HG03565 (cell line): ENCODE results near the gene DIP2A.
"Not testable (repeated sequence)": the region's sequence is repeated elsewhere in the genome, so short reads cannot be mapped to it uniquely, and the experiment has no call there.

Source experiments
- ATAC-seq: cut with Tn5 transposase; IDR thresholded peaks from one replicate; pipeline ENCODE4 v1.9.1; 2021; ENCODE audit warnings: mild to moderate bottlenecking, moderate library complexity; ENCODE audit not compliant: unreplicated experiment

The DIP2A gene

GRCh38 chr21:46577786-46578185 lies 119.1 kb downstream of the DIP2A start:
- not testable (repeated sequence) for ATAC-seq

- not testable (repeated sequence) for ATAC-seq
These were observed 120.7 kb downstream of the DIP2A start for GRCh38 chr21:46579394-46579793.

- ATAC-seq: no peak
These were observed 123.2 kb downstream of the DIP2A start for GRCh38 chr21:46581780-46582307.

GRCh38 chr21:46585191-46585953 lies 126.7 kb downstream of the DIP2A start:
- ATAC-seq: no peak

GRCh38 chr21:46594276-46594675 lies 135.6 kb downstream of the DIP2A start:
- ATAC-seq: no peak

- no peak for ATAC-seq
These were observed 137.5 kb downstream of the DIP2A start for GRCh38 chr21:46596201-46596600.

GRCh38 chr21:46597031-46597430 lies 138.3 kb downstream of the DIP2A start:
- no peak for ATAC-seq

GRCh38 chr21:46597896-46598343 lies 139.2 kb downstream of the DIP2A start:
- ATAC-seq: no peak

- no peak for ATAC-seq
These were observed 140.2 kb downstream of the DIP2A start for GRCh38 chr21:46598581-46599572.

- ATAC-seq: no peak
These were observed 141.6 kb downstream of the DIP2A start for GRCh38 chr21:46600305-46600704.

- no peak for ATAC-seq
These were observed 142.3 kb downstream of the DIP2A start for GRCh38 chr21:46600978-46601377.

- no peak for ATAC-seq
These were observed 144.5 kb downstream of the DIP2A start for GRCh38 chr21:46603228-46603627.

GRCh38 chr21:46604329-46604974 lies 145.8 kb downstream of the DIP2A start:
- ATAC-seq: no peak

- no peak for ATAC-seq
These were observed 146.5 kb downstream of the DIP2A start, which contains the start of gene S100B for GRCh38 chr21:46604975-46605766. Gene S100B, minus strand, starts transcription at chr21:46605082. Its CDS starts 2,667 bp downstream, at chr21:46602415.

GRCh38 chr21:46605767-46606426 lies 147.2 kb downstream of the DIP2A start:
- ATAC-seq: no peak

- no peak for ATAC-seq
These were observed 147.7 kb downstream of the DIP2A start for GRCh38 chr21:46606427-46606813.

- no peak for ATAC-seq
These were observed 148.9 kb downstream of the DIP2A start for GRCh38 chr21:46607636-46608035.

GRCh38 chr21:46608672-46609111 lies 150.0 kb downstream of the DIP2A start:
- ATAC-seq: peak; percentile 63

GRCh38 chr21:46610018-46610701 lies 151.5 kb downstream of the DIP2A start:
- ATAC-seq: no peak
